Measurements from ENCODE around the gene ADAMTSL3. TPM values are rescaled to one million over a fixed set of nuclear protein-coding genes. Genes with fewer than 3 reads are reported as not detected.

ADAMTSL3 gene, protein sequence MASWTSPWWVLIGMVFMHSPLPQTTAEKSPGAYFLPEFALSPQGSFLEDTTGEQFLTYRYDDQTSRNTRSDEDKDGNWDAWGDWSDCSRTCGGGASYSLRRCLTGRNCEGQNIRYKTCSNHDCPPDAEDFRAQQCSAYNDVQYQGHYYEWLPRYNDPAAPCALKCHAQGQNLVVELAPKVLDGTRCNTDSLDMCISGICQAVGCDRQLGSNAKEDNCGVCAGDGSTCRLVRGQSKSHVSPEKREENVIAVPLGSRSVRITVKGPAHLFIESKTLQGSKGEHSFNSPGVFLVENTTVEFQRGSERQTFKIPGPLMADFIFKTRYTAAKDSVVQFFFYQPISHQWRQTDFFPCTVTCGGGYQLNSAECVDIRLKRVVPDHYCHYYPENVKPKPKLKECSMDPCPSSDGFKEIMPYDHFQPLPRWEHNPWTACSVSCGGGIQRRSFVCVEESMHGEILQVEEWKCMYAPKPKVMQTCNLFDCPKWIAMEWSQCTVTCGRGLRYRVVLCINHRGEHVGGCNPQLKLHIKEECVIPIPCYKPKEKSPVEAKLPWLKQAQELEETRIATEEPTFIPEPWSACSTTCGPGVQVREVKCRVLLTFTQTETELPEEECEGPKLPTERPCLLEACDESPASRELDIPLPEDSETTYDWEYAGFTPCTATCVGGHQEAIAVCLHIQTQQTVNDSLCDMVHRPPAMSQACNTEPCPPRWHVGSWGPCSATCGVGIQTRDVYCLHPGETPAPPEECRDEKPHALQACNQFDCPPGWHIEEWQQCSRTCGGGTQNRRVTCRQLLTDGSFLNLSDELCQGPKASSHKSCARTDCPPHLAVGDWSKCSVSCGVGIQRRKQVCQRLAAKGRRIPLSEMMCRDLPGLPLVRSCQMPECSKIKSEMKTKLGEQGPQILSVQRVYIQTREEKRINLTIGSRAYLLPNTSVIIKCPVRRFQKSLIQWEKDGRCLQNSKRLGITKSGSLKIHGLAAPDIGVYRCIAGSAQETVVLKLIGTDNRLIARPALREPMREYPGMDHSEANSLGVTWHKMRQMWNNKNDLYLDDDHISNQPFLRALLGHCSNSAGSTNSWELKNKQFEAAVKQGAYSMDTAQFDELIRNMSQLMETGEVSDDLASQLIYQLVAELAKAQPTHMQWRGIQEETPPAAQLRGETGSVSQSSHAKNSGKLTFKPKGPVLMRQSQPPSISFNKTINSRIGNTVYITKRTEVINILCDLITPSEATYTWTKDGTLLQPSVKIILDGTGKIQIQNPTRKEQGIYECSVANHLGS (N-terminal part only)
- 10 to 100 TPM; 10.5 to 11.7 TPM for total RNA-seq
- 10 to 100 TPM; 16.2 to 27.6 (median 20.4) TPM for polyA plus RNA-seq (ENCODE audit: insufficient read length in 6 of 6)
- long read RNA-seq, donor 1, partial matches to known transcripts, result 18 of 18 reads
- long read RNA-seq, donor 1, other reads (novel, unspliced or antisense), result 0 of 18 reads
- long read RNA-seq, donor 2, result 0 reads
- long read RNA-seq, donor 3, result 0 reads
- long read RNA-seq, donor 4, result 0 reads
- long read RNA-seq, donor 5, partial matches to known transcripts, result 6 of 6 reads
- long read RNA-seq, donor 5, other reads (novel, unspliced or antisense), result 0 of 6 reads
- long read RNA-seq, donor 6, result 0 reads
- long read RNA-seq, donor 7, result 0 reads
- long read RNA-seq, donor 8, result 0 reads
- long read RNA-seq, donor 9, result 0 reads
- long read RNA-seq, donor 10, partial matches to known transcripts, result 1 of 1 reads
- long read RNA-seq, donor 10, other reads (novel, unspliced or antisense), result 0 of 1 reads
- long read RNA-seq, donor 11, result 0 reads
- long read RNA-seq, donor 12, full-length matches to known transcripts, result 1 of 11 reads
- long read RNA-seq, donor 12, partial matches to known transcripts, result 10 of 11 reads
- long read RNA-seq, donor 12, other reads (novel, unspliced or antisense), result 0 of 11 reads

DNA sequence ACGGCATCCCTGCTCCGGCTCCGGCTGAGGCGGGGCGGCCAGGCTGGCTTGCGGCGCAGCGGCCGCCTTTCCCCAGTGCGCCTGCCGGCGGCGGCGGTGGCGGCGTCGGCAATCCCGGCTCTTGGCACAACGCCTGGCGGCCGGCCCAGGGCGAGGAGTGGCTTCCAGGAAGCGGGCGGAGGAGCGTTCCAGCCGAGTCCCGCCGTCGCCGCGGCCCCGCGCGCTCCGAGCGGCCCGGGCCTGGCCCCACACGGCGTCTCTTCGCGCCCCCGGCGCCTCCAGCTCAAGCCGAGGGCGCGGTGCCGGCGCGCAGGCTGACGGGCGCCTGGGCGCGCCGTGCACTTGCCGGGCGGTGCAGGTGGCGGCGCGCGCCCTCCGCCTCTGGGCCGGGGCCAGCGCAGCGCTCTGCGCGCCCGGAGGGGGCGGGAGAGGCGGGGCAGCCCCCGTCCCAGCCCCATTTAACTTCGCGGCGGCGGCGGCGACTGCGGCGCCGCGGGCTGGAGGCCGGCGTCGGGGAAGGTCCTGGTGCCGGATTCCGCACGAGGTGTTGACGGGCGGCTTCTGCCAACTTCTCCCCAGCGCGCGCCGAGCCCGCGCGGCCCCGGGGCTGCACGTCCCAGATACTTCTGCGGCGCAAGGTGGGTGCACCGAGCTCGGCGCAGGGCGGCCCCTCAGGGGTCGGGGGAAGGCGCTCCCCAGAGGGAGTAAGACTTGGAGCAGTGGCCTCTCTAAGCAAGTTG, at the start of gene ADAMTSL3:
TSS of gene ADAMTSL3 (plus strand) at position 485 of the 740 bp plus-strand sequence. CDS start 1,639 bp downstream, outside the sequence.
- Histone ChIP-seq H3K9me3 (no peaks in the 10 kb centered on the region), H3K4me3 (peak within 1 kb of the TSS; percentile 28 to 37), H3K27ac (peak within 1 kb of the TSS in 1 of 2 donors; percentile 8), H3K27me3 (peaks cover 0 to 48% of the 10 kb centered on the region in 2 donors), H3K4me1 (no peaks in the 10 kb centered on the region), H3K36me3 (no peaks in the 10 kb centered on the region)
- TF ChIP-seq, protein P1, sequence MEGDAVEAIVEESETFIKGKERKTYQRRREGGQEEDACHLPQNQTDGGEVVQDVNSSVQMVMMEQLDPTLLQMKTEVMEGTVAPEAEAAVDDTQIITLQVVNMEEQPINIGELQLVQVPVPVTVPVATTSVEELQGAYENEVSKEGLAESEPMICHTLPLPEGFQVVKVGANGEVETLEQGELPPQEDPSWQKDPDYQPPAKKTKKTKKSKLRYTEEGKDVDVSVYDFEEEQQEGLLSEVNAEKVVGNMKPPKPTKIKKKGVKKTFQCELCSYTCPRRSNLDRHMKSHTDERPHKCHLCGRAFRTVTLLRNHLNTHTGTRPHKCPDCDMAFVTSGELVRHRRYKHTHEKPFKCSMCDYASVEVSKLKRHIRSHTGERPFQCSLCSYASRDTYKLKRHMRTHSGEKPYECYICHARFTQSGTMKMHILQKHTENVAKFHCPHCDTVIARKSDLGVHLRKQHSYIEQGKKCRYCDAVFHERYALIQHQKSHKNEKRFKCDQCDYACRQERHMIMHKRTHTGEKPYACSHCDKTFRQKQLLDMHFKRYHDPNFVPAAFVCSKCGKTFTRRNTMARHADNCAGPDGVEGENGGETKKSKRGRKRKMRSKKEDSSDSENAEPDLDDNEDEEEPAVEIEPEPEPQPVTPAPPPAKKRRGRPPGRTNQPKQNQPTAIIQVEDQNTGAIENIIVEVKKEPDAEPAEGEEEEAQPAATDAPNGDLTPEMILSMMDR (IDR thresholded peaks at IDR 0.05), result no peak
- DNase-seq, result peak; percentile 56 to 90 (median 69)
- intact Hi-C loops (cut with DNase I), result no loop called here
- ATAC-seq, result peak; percentile 73

- H3K4me1 ChIP-seq, result no peaks in the 10 kb centered on the region
- DNase-seq (no peak), ATAC-seq (no peak)
- TF ChIP-seq, protein P1 (IDR thresholded peaks at IDR 0.05), result no peak
- no peaks in the 10 kb centered on the region for H3K36me3 ChIP-seq
- H3K27ac ChIP-seq, result no peak overlapping the region
- H3K27me3 ChIP-seq, result no peaks in the 10 kb centered on the region
- intact Hi-C loops (cut with DNase I), result no loop called here
- no peaks in the 10 kb centered on the region for H3K9me3 ChIP-seq
- no peak overlapping the region for H3K4me3 ChIP-seq
Observed at GRCh38 chr15:83604549-83604948, 49.4 kb upstream of the ADAMTSL3 start.

- Histone ChIP-seq H3K27ac (no peak overlapping the region), H3K36me3 (no peaks in the 10 kb centered on the region), H3K9me3 (no peaks in the 10 kb centered on the region), H3K4me1 (no peaks in the 10 kb centered on the region), H3K27me3 (no peaks in the 10 kb centered on the region), H3K4me3 (no peak overlapping the region)
- intact Hi-C loops (cut with DNase I), result no loop called here
- DNase-seq, result peak in 2 of 4 donors; percentile 68 to 78
- peak; percentile 32 for ATAC-seq
- TF ChIP-seq, protein P1 (IDR thresholded peaks at IDR 0.05), result no peak
Observed at GRCh38 chr15:83605111-83605945, 48.6 kb upstream of the ADAMTSL3 start.
